HEK293 (cell line): ENCODE results near the gene TULP1.

Experiments used
- BCL11B ChIP-seq: fragments of 450-650 bp; formaldehyde crosslinking; IDR thresholded peaks from 2 replicates; pipeline ENCODE4 v1.5.1; 2016; ENCODE audit warnings: low read depth, missing biosample characterization, missing genetic modification characterization
- EGR2 ChIP-seq: fragments of 450-650 bp; formaldehyde crosslinking; IDR thresholded peaks from 2 replicates; pipeline ENCODE4 v1.5.1; 2016; ENCODE audit warnings: low read depth, missing biosample characterization, missing genetic modification characterization
- FEZF1 ChIP-seq: fragments of 450-650 bp; formaldehyde crosslinking; IDR thresholded peaks from 2 replicates; pipeline ENCODE4 v1.5.1; 2016; ENCODE audit warnings: missing biosample characterization, missing genetic modification characterization
- GLIS1 ChIP-seq: fragments of 450-650 bp; formaldehyde crosslinking; IDR thresholded peaks from 2 replicates; pipeline ENCODE4 v1.5.1; 2016; ENCODE audit warnings: missing biosample characterization, missing genetic modification characterization
- KLF16 ChIP-seq: fragments of 450-650 bp; formaldehyde crosslinking; IDR thresholded peaks from 2 replicates; pipeline ENCODE4 v1.5.1; 2017; ENCODE audit warnings: missing biosample characterization, missing genetic modification characterization
- SP2 ChIP-seq: fragments of 450-650 bp; formaldehyde crosslinking; IDR thresholded peaks from 2 replicates; pipeline ENCODE4 v1.5.1; 2016; ENCODE audit warnings: missing biosample characterization, missing genetic modification characterization
- SP3 ChIP-seq: fragments of 450-650 bp; formaldehyde crosslinking; IDR thresholded peaks from 2 replicates; pipeline ENCODE4 v1.5.1; 2016; ENCODE audit warnings: missing biosample characterization, missing genetic modification characterization
- SP7 ChIP-seq: fragments of 450-650 bp; formaldehyde crosslinking; IDR thresholded peaks from 2 replicates; pipeline ENCODE4 v1.5.1; 2016; ENCODE audit warnings: missing biosample characterization, missing genetic modification characterization
- YY1 ChIP-seq: fragments of 450-650 bp; formaldehyde crosslinking; IDR thresholded peaks from 2 replicates; pipeline ENCODE4 v1.5.1; 2018; ENCODE audit warnings: missing biosample characterization, missing genetic modification characterization
- ZBTB48 ChIP-seq: fragments of 450-650 bp; formaldehyde crosslinking; IDR thresholded peaks from 2 replicates; pipeline ENCODE4 v1.5.1; 2016; ENCODE audit warnings: missing biosample characterization, missing genetic modification characterization
- ZBTB7A ChIP-seq: fragments of 450-650 bp; formaldehyde crosslinking; IDR thresholded peaks from 2 replicates; pipeline ENCODE4 v1.5.1; 2016; ENCODE audit warnings: low read depth, missing biosample characterization, missing genetic modification characterization
- ZNF132 ChIP-seq: fragments of 450-650 bp; formaldehyde crosslinking; IDR thresholded peaks from 2 replicates; pipeline ENCODE4 v1.5.1; 2017; ENCODE audit warnings: missing biosample characterization, missing genetic modification characterization, borderline replicate concordance
- ZNF138 ChIP-seq: fragments of 450-650 bp; formaldehyde crosslinking; IDR thresholded peaks from 2 replicates; pipeline ENCODE4 v1.5.1; 2016; ENCODE audit warnings: missing biosample characterization, missing genetic modification characterization, borderline replicate concordance
- ZNF155 ChIP-seq: fragments of 450-650 bp; formaldehyde crosslinking; IDR thresholded peaks from 2 replicates; pipeline ENCODE4 v1.5.1; 2016; ENCODE audit warnings: missing biosample characterization, missing genetic modification characterization
- ZNF221 ChIP-seq: fragments of 450-650 bp; formaldehyde crosslinking; IDR thresholded peaks from 2 replicates; pipeline ENCODE4 v1.5.1; 2017; ENCODE audit warnings: missing biosample characterization, missing genetic modification characterization, borderline replicate concordance
- ZNF223 ChIP-seq: fragments of 450-650 bp; formaldehyde crosslinking; IDR thresholded peaks from 2 replicates; pipeline ENCODE4 v1.5.1; 2016; ENCODE audit warnings: missing biosample characterization, missing genetic modification characterization
- ZNF248 ChIP-seq: fragments of 450-650 bp; formaldehyde crosslinking; IDR thresholded peaks from 2 replicates; pipeline ENCODE4 v1.5.1; 2017; ENCODE audit warnings: missing biosample characterization, missing genetic modification characterization
- ZNF341 ChIP-seq: fragments of 450-650 bp; formaldehyde crosslinking; IDR thresholded peaks from 2 replicates; pipeline ENCODE4; 2016; ENCODE audit warnings: low read depth, missing biosample characterization, missing genetic modification characterization
- ZNF354C ChIP-seq: fragments of 450-650 bp; formaldehyde crosslinking; IDR thresholded peaks from 2 replicates; pipeline ENCODE4 v1.5.1; 2016; ENCODE audit warnings: missing biosample characterization, missing genetic modification characterization, low read depth, borderline replicate concordance
- ZNF404 ChIP-seq: fragments of 450-650 bp; formaldehyde crosslinking; IDR thresholded peaks from 2 replicates; pipeline ENCODE4 v1.5.1; 2017; ENCODE audit warnings: missing biosample characterization, missing genetic modification characterization
- ZNF433 ChIP-seq: fragments of 450-650 bp; formaldehyde crosslinking; IDR thresholded peaks from 2 replicates; pipeline ENCODE4 v1.5.1; 2016; ENCODE audit warnings: missing biosample characterization, missing genetic modification characterization, low read depth
- ZNF514 ChIP-seq: fragments of 450-650 bp; formaldehyde crosslinking; IDR thresholded peaks from 2 replicates; pipeline ENCODE4 v1.5.1; 2016; ENCODE audit warnings: missing biosample characterization, missing genetic modification characterization
- ZNF560 ChIP-seq: fragments of 450-650 bp; formaldehyde crosslinking; IDR thresholded peaks from 2 replicates; pipeline ENCODE4 v1.5.1; 2017; ENCODE audit warnings: missing biosample characterization, missing genetic modification characterization, borderline replicate concordance
- ZNF585B ChIP-seq: fragments of 450-650 bp; formaldehyde crosslinking; IDR thresholded peaks from 2 replicates; pipeline ENCODE4 v1.5.1; 2016; ENCODE audit warnings: missing biosample characterization, missing genetic modification characterization
- ZNF600 ChIP-seq: fragments of 450-650 bp; formaldehyde crosslinking; IDR thresholded peaks from 2 replicates; pipeline ENCODE4 v1.5.1; 2016; ENCODE audit warnings: missing biosample characterization, missing genetic modification characterization
- ZNF658 ChIP-seq: fragments of 450-650 bp; formaldehyde crosslinking; IDR thresholded peaks from 2 replicates; pipeline ENCODE4; 2016; ENCODE audit warnings: missing biosample characterization, missing genetic modification characterization
- ZNF660 ChIP-seq: fragments of 450-650 bp; IDR thresholded peaks from 2 replicates; pipeline ENCODE4 v1.5.1; 2018; ENCODE audit warnings: missing biosample characterization, mild to moderate bottlenecking, missing genetic modification characterization
- ZNF670 ChIP-seq: fragments of 450-650 bp; formaldehyde crosslinking; IDR thresholded peaks from 2 replicates; pipeline ENCODE4 v1.5.1; 2016; ENCODE audit warnings: missing biosample characterization, missing genetic modification characterization, low read depth
- ZSCAN30 ChIP-seq: fragments of 450-650 bp; IDR thresholded peaks from 2 replicates; pipeline ENCODE4 v1.5.1; 2018; ENCODE audit warnings: missing biosample characterization, mild to moderate bottlenecking, missing genetic modification characterization, moderate library complexity
- TF ChIP-seq, protein P1 (sequence below): fragments of 450-650 bp; formaldehyde crosslinking; IDR thresholded peaks from 2 replicates; pipeline ENCODE4 v1.5.1; 2016; ENCODE audit warnings: missing biosample characterization, missing genetic modification characterization
- TF ChIP-seq, protein P2 (sequence below): fragments of 450-650 bp; formaldehyde crosslinking; IDR thresholded peaks from 2 replicates; pipeline ENCODE4 v1.5.1; 2016; ENCODE audit warnings: missing biosample characterization, missing genetic modification characterization
- TF ChIP-seq, protein P3 (sequence below): fragments of 450-650 bp; formaldehyde crosslinking; IDR thresholded peaks from 2 replicates; pipeline ENCODE4 v1.5.1; 2016; ENCODE audit warnings: missing biosample characterization, missing genetic modification characterization
- TF ChIP-seq, protein P4 (sequence below): fragments of 450-650 bp; formaldehyde crosslinking; IDR thresholded peaks from 2 replicates; pipeline ENCODE4 v1.5.1; 2017; ENCODE audit warnings: missing biosample characterization, missing genetic modification characterization

Gene TULP1

DNA sequence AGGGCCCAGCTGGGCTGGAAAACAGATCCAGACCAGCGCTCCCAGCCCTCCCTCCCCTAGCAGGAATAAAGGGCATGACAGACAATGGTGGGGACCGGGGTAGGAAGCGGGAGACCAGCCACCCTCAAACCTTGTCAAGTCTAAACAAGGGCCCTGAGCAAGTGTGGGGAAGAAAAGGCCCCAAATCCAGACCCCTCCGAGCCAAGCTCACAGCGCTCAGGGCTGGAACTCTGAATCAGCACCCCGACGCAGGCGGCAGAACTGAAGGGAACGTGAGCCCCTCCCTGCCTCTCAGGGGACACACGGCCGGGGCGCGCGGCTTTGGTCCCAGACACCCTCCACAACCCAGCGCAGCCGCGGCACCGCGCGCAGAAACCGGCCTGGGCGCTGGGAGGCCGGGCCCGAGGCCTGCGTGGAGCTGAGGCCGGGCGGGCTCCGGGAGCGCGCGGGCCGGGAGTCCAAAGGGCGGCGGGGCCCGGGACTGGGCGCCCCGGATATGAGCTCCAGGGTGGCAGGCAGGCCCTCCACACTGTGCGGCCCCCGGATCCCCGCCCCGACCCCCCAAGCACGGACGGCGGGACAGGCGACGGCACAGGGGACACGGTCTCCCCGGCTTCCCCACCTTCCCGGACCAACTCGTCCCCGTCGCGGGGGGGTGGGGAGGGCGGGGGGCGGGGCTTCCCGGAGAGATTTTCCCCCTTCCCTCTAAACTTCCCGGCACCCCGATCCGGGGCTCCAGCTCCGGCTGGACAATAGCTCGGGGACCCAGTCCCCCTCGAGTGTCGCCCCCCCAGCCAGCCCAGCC lies 16.5 kb downstream of the TULP1 start (continued):
- TF ChIP-seq ZNF660 (tag by site-specific recombination) (peak; percentile 61; the same call in 1 of the 2 replicates), ZNF155 (tag by site-specific recombination) (no peak), ZNF585B (tag by site-specific recombination) (no peak), ZNF404 (tag by site-specific recombination) (no peak), GLIS1 (peak; percentile 30; the same call in 1 of the 2 replicates), FEZF1 (no peak), ZNF221 (tag by site-specific recombination) (no peak), ZNF223 (tag by site-specific recombination) (no peak), ZBTB7A (no peak), ZSCAN30 (tag by site-specific recombination) (no peak), ZBTB48 (tag by site-specific recombination) (peak; percentile 65), SP3 (tag by site-specific recombination) (peak; percentile 49), KLF16 (no peak; the same call in 1 of the 2 replicates), BCL11B (no peak), ZNF600 (tag by site-specific recombination) (peak; percentile 89), SP2 (tag by site-specific recombination) (no peak; the same call in 1 of the 2 replicates), ZNF514 (no peak), ZNF132 (tag by site-specific recombination) (no peak), SP7 (no peak), ZNF658 (tag by site-specific recombination) (no peak), YY1 (tag by site-specific recombination) (no peak), ZNF138 (tag by site-specific recombination) (no peak), ZNF670 (tag by site-specific recombination) (no peak), ZNF248 (tag by site-specific recombination) (no peak), ZNF560 (no peak), EGR2 (tag by site-specific recombination) (no peak), ZNF341 (no peak), ZNF433 (tag by site-specific recombination) (no peak), ZNF354C (tag by site-specific recombination) (no peak)
- TF ChIP-seq, protein P1, sequence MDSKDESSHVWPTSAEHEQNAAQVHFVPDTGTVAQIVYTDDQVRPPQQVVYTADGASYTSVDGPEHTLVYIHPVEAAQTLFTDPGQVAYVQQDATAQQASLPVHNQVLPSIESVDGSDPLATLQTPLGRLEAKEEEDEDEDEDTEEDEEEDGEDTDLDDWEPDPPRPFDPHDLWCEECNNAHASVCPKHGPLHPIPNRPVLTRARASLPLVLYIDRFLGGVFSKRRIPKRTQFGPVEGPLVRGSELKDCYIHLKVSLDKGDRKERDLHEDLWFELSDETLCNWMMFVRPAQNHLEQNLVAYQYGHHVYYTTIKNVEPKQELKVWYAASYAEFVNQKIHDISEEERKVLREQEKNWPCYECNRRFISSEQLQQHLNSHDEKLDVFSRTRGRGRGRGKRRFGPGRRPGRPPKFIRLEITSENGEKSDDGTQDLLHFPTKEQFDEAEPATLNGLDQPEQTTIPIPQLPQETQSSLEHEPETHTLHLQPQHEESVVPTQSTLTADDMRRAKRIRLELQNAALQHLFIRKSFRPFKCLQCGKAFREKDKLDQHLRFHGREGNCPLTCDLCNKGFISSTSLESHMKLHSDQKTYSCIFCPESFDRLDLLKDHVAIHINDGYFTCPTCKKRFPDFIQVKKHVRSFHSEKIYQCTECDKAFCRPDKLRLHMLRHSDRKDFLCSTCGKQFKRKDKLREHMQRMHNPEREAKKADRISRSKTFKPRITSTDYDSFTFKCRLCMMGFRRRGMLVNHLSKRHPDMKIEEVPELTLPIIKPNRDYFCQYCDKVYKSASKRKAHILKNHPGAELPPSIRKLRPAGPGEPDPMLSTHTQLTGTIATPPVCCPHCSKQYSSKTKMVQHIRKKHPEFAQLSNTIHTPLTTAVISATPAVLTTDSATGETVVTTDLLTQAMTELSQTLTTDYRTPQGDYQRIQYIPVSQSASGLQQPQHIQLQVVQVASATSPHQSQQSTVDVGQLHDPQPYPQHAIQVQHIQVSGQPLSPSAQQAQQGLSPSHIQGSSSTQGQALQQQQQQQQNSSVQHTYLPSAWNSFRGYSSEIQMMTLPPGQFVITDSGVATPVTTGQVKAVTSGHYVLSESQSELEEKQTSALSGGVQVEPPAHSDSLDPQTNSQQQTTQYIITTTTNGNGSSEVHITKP (tag by site-specific recombination): peak; percentile 81
- TF ChIP-seq, protein P2, sequence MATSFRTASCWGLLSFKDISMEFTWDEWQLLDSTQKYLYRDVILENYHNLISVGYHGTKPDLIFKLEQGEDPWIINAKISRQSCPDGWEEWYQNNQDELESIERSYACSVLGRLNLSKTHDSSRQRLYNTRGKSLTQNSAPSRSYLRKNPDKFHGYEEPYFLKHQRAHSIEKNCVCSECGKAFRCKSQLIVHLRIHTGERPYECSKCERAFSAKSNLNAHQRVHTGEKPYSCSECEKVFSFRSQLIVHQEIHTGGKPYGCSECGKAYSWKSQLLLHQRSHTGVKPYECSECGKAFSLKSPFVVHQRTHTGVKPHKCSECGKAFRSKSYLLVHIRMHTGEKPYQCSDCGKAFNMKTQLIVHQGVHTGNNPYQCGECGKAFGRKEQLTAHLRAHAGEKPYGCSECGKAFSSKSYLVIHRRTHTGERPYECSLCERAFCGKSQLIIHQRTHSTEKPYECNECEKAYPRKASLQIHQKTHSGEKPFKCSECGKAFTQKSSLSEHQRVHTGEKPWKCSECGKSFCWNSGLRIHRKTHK (tag by site-specific recombination): no peak
- TF ChIP-seq, protein P3, sequence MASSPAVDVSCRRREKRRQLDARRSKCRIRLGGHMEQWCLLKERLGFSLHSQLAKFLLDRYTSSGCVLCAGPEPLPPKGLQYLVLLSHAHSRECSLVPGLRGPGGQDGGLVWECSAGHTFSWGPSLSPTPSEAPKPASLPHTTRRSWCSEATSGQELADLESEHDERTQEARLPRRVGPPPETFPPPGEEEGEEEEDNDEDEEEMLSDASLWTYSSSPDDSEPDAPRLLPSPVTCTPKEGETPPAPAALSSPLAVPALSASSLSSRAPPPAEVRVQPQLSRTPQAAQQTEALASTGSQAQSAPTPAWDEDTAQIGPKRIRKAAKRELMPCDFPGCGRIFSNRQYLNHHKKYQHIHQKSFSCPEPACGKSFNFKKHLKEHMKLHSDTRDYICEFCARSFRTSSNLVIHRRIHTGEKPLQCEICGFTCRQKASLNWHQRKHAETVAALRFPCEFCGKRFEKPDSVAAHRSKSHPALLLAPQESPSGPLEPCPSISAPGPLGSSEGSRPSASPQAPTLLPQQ: no peak
- TF ChIP-seq, protein P4, sequence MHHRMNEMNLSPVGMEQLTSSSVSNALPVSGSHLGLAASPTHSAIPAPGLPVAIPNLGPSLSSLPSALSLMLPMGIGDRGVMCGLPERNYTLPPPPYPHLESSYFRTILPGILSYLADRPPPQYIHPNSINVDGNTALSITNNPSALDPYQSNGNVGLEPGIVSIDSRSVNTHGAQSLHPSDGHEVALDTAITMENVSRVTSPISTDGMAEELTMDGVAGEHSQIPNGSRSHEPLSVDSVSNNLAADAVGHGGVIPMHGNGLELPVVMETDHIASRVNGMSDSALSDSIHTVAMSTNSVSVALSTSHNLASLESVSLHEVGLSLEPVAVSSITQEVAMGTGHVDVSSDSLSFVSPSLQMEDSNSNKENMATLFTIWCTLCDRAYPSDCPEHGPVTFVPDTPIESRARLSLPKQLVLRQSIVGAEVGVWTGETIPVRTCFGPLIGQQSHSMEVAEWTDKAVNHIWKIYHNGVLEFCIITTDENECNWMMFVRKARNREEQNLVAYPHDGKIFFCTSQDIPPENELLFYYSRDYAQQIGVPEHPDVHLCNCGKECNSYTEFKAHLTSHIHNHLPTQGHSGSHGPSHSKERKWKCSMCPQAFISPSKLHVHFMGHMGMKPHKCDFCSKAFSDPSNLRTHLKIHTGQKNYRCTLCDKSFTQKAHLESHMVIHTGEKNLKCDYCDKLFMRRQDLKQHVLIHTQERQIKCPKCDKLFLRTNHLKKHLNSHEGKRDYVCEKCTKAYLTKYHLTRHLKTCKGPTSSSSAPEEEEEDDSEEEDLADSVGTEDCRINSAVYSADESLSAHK (tag by site-specific recombination): no peak
